Measurements from ENCODE around the gene MLXIP.

The MLXIP gene

DNA sequence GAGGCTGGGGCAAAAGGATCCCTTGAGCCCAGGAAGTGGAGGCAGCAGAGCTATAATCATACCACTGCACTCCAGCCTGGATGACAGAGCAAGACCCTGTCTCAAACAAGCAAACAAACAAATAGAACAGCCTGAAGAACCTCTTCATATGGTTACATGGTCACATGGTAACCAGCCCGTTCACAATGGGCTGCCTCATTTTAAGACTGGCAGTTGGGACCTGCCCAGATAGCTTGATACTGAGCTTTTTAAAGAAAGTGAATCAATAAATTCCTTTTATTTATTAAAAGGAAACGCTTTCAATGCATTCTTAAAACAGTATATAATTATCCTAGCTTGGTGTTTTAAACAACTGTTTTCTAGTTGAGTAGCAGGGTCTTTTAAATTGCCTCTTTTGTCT lies 10.5 kb downstream of the MLXIP start:
- Histone ChIP-seq H3K27me3 (ENCODE audit: insufficient read depth, low read length, poor library complexity) (no peaks in the 10 kb centered on the region), H3K4me2 (ENCODE audit: insufficient read depth, low read length) (no peak overlapping the region), H3K9ac (ENCODE audit: low read depth, low read length) (no peak overlapping the region), H3K79me2 (ENCODE audit: insufficient read depth, low read length) (peaks cover 73% of the 10 kb centered on the region), H3K36me3 (ENCODE audit: insufficient read depth, low read length) (peaks cover 22% of the 10 kb centered on the region), H4K20me1 (ENCODE audit: insufficient read depth, low read length) (peaks cover 32% of the 10 kb centered on the region), H3K27ac (ENCODE audit: low read length) (no peak overlapping the region), H2AFZ (ENCODE audit: low read depth, low read length) (no peak overlapping the region), H3K4me1 (ENCODE audit: insufficient read depth, low read length) (0 out of 2 replicates have a peak, but pooled peaks cover 2% of the 10 kb centered on the region), H3K9me3 (ENCODE audit: insufficient read depth, low read length, severe bottlenecking) (no peaks in the 10 kb centered on the region), H3K4me3 (ENCODE audit: low read depth in 1 of 2, low read length in 2 of 2) (no peak overlapping the region)
- no peak for DNase-seq
- no peak for ATAC-seq (ENCODE audit: insufficient read depth, low read depth)
- no peak for TF ChIP-seq EZH2 (IDR thresholded peaks at IDR 0.05; ENCODE audit: borderline replicate concordance, low read depth, low read length, severe bottlenecking)
- TF ChIP-seq, protein P1, sequence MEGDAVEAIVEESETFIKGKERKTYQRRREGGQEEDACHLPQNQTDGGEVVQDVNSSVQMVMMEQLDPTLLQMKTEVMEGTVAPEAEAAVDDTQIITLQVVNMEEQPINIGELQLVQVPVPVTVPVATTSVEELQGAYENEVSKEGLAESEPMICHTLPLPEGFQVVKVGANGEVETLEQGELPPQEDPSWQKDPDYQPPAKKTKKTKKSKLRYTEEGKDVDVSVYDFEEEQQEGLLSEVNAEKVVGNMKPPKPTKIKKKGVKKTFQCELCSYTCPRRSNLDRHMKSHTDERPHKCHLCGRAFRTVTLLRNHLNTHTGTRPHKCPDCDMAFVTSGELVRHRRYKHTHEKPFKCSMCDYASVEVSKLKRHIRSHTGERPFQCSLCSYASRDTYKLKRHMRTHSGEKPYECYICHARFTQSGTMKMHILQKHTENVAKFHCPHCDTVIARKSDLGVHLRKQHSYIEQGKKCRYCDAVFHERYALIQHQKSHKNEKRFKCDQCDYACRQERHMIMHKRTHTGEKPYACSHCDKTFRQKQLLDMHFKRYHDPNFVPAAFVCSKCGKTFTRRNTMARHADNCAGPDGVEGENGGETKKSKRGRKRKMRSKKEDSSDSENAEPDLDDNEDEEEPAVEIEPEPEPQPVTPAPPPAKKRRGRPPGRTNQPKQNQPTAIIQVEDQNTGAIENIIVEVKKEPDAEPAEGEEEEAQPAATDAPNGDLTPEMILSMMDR (IDR thresholded peaks at IDR 0.05; ENCODE audit: borderline replicate concordance, extremely low read depth, low read length, poor library complexity, severe bottlenecking), result no peak

DNA sequence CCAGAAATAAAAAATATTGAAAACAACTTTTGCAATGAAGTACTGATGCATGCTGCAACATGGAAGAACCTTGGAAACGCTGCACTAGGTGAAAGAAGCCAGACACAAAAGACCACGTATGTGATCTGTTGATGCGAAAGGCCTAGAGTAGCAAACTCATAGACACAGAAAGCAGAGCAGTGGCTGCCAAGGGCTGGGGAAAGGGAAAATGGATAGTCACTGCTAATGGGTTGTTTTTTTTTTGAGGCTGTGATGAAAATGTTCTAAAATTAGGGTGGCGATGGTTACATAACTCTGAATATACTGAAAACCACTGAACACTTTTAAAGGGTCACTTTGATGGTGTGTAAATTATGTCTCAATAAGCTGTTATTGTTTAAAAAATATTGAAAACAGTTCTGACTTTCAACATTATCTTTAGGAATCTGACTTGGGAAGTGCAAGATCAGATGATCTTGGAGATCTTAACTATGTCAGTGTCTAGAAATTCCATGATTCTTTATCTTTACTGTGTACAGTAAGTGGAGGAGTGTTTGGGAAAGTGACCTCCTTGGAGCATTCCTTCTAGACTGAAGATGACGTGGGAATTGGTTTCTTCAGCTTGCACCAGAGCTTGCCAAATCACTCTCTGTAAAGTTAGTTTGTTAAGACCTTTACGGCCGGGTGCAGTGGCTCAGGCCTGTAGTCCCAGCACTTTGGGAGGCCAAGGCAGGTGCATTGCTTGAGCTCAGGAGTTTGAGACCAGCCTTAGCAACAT lies 12.4 kb downstream of the MLXIP start:
- TF ChIP-seq, protein P1 (IDR thresholded peaks at IDR 0.05; ENCODE audit: borderline replicate concordance, extremely low read depth, low read length, poor library complexity, severe bottlenecking), result no peak
- TF ChIP-seq EZH2 (IDR thresholded peaks at IDR 0.05; ENCODE audit: borderline replicate concordance, low read depth, low read length, severe bottlenecking), result no peak
- peaks cover 68% of the 10 kb centered on the region for H3K79me2 ChIP-seq (ENCODE audit: insufficient read depth, low read length)
- no peak overlapping the region for H3K9ac ChIP-seq (ENCODE audit: low read depth, low read length)
- no peak overlapping the region for H2AFZ ChIP-seq (ENCODE audit: low read depth, low read length)
- H3K36me3 ChIP-seq (ENCODE audit: insufficient read depth, low read length), result peaks cover 7% of the 10 kb centered on the region
- H3K27ac ChIP-seq (ENCODE audit: low read length), result no peak overlapping the region
- DNase-seq, result no peak
- no peak overlapping the region for H3K4me2 ChIP-seq (ENCODE audit: insufficient read depth, low read length)
- no peak for ATAC-seq (ENCODE audit: insufficient read depth, low read depth)
- no peaks in the 10 kb centered on the region for H3K9me3 ChIP-seq (ENCODE audit: insufficient read depth, low read length, severe bottlenecking)
- no peak overlapping the region for H3K4me3 ChIP-seq (ENCODE audit: low read depth in 1 of 2, low read length in 2 of 2)
- H3K27me3 ChIP-seq (ENCODE audit: insufficient read depth, low read length, poor library complexity), result no peaks in the 10 kb centered on the region
- peaks cover 2% of the 10 kb centered on the region; the same call in 1 of the 2 replicates for H3K4me1 ChIP-seq (ENCODE audit: insufficient read depth, low read length)
- H4K20me1 ChIP-seq (ENCODE audit: insufficient read depth, low read length), result peaks cover 42% of the 10 kb centered on the region

DNA sequence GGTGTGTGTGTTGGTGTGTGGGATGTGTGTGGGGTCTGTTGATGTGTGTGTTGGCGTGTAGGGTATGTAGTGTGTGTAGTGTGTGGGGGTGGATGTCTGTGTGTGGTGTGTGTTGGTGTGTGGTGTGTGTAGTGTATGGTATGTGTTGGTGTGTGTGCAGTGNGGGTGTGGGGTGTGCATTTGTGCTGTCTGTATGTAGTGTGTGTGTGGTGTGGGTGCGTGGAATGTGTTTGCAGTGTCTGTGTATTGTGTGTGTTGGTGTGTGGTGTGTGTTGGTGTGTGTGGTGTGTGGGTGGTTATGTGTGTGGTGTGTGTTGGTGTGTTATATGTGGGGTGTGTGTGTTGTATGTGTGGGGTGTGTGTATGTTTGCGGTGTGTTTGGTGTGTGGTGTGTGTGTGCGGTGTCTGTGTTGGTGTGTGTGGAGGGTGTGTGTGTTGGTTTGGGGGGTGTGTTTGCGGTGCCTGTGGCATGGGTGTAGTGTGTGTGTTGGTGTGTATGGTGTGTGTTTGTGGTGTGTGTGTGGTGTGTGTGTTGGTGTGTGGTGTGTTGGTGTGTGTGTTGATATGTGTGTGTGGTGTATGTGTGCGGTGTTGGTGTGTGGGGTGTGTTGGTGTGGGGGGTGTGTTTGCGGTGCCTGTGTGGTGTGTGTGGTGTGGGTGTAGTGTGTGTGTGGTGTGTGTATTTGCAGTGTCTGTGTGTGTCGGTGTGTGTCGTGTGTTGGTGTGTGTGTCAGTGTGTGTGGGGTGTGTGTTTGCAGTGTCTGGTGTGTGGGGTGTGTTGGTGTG lies 14.7 kb downstream of the MLXIP start:
- H3K79me2 ChIP-seq (ENCODE audit: insufficient read depth, low read length), result peaks cover 65% of the 10 kb centered on the region

More for the DNA sequence above, 14.7 kb downstream of the MLXIP start:
- Histone ChIP-seq H3K9ac (ENCODE audit: low read depth, low read length) (no peak overlapping the region), H3K27ac (ENCODE audit: low read length) (no peak overlapping the region; the same call in 1 of the 2 replicates), H3K4me3 (ENCODE audit: low read depth in 1 of 2, low read length in 2 of 2) (no peak overlapping the region), H3K36me3 (ENCODE audit: insufficient read depth, low read length) (no peaks in the 10 kb centered on the region), H3K4me1 (ENCODE audit: insufficient read depth, low read length) (peaks cover 2% of the 10 kb centered on the region; the same call in 1 of the 2 replicates), H3K27me3 (ENCODE audit: insufficient read depth, low read length, poor library complexity) (no peaks in the 10 kb centered on the region), H3K4me2 (ENCODE audit: insufficient read depth, low read length) (no peak overlapping the region), H2AFZ (ENCODE audit: low read depth, low read length) (no peak overlapping the region), H3K9me3 (ENCODE audit: insufficient read depth, low read length, severe bottlenecking) (no peaks in the 10 kb centered on the region), H4K20me1 (ENCODE audit: insufficient read depth, low read length) (peaks cover 45% of the 10 kb centered on the region)
- no peak for TF ChIP-seq EZH2 (IDR thresholded peaks at IDR 0.05; ENCODE audit: borderline replicate concordance, low read depth, low read length, severe bottlenecking)
- TF ChIP-seq, protein P1 (IDR thresholded peaks at IDR 0.05; ENCODE audit: borderline replicate concordance, extremely low read depth, low read length, poor library complexity, severe bottlenecking), result no peak
- no peak for DNase-seq
- ATAC-seq (ENCODE audit: insufficient read depth, low read depth), result no peak
